DND-41 (cell line): ENCODE results near the gene KRTAP4-9.
"Not testable (repeated sequence)": the region's sequence is repeated elsewhere in the genome, so short reads cannot be mapped to it uniquely, and the experiment has no call there.

Experiments used
- EZH2 ChIP-seq: IDR thresholded peaks from 3 replicates; pipeline ENCODE4 v1.6.1; 2012; ENCODE audit warnings: borderline replicate concordance, low read depth, mild to moderate bottlenecking, moderate library complexity, low read length, inconsistent platforms; ENCODE audit not compliant: severe bottlenecking
- TF ChIP-seq, protein P1 (sequence below): IDR thresholded peaks from 2 replicates; pipeline ENCODE4 v1.5.1; 2012; ENCODE audit warnings: borderline replicate concordance, low read length, moderate library complexity, mild to moderate bottlenecking; ENCODE audit not compliant: poor library complexity, severe bottlenecking; ENCODE audit errors: extremely low read depth

DNA sequence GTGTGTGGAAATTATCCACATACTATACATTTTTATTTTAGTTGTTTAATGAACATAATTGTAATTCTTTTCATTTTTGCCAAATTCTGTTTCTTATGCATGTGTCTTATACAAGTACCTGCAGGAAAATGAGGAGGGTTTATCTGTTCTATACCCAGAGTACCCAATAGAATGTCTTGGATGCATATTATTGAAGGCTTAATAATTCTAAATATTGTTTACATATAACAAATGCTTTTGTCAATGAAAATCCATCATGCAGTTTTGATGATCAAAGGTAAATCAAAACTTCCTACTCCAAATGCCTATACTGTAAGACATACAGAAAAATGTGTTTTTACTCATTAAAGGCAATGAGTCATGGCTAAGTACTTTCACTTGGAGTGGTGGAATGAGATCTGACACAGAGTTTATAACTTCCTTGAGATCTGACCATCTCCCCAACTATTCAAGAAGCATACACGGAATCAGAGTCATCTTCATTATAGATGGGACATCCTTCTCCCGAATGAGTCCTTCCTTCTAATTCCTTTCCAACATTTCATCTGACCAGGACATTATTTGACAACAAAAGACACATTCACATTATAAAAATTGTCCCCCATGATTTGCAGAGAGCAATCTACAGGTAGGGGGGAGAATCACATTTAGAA is 677 bp upstream of the KRTAP4-9 start:
- TF ChIP-seq EZH2, result not testable (repeated sequence)
- TF ChIP-seq, protein P1, sequence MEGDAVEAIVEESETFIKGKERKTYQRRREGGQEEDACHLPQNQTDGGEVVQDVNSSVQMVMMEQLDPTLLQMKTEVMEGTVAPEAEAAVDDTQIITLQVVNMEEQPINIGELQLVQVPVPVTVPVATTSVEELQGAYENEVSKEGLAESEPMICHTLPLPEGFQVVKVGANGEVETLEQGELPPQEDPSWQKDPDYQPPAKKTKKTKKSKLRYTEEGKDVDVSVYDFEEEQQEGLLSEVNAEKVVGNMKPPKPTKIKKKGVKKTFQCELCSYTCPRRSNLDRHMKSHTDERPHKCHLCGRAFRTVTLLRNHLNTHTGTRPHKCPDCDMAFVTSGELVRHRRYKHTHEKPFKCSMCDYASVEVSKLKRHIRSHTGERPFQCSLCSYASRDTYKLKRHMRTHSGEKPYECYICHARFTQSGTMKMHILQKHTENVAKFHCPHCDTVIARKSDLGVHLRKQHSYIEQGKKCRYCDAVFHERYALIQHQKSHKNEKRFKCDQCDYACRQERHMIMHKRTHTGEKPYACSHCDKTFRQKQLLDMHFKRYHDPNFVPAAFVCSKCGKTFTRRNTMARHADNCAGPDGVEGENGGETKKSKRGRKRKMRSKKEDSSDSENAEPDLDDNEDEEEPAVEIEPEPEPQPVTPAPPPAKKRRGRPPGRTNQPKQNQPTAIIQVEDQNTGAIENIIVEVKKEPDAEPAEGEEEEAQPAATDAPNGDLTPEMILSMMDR, result not testable (repeated sequence)
